ENCODE data around the gene CYP26B1.

The CYP26B1 gene

DNA sequence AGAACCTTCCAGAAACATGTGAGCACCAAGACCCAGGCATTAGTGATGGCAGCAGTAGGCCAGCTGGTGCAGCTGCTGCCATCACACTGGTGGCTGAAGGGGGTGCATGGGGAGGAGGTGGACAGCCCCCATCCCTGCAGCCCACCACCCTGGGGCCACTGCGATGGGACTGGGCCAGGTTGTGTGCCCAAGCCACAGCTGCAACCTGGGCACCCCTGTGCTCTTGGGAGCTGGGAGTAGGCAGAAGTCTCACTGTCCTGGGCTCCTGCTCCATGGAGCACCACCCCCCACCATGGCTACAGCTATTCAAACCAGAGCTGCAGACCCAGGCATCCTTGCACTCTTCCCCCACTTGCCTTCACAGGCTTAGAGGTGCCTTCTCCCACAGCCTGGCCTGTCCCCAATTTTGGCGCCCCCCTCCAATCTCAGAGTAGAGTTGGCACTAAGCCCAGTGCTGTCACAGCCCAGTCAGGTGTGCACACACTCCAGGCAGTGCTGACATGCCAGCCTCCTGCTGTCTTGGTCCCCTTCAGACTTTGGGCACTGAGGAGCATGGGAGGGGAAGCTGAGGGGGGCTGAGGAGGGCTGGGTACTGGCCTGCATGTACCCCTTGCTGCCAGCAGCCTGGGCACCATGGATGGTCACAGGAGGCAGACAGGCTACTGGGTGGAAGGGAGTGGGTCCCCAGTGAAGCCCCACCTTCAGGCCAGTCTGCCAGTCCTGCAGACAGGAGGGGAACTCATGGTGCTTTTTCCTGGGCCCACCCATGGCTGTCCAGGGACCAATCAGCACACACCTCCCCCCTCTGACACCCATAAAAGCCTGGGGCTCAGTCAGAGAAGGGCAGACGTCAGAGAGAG is 67.1 kb downstream of the CYP26B1 start:
- DNase-seq: no peak
